ENCODE data around the gene DNAJC4.

DNA sequence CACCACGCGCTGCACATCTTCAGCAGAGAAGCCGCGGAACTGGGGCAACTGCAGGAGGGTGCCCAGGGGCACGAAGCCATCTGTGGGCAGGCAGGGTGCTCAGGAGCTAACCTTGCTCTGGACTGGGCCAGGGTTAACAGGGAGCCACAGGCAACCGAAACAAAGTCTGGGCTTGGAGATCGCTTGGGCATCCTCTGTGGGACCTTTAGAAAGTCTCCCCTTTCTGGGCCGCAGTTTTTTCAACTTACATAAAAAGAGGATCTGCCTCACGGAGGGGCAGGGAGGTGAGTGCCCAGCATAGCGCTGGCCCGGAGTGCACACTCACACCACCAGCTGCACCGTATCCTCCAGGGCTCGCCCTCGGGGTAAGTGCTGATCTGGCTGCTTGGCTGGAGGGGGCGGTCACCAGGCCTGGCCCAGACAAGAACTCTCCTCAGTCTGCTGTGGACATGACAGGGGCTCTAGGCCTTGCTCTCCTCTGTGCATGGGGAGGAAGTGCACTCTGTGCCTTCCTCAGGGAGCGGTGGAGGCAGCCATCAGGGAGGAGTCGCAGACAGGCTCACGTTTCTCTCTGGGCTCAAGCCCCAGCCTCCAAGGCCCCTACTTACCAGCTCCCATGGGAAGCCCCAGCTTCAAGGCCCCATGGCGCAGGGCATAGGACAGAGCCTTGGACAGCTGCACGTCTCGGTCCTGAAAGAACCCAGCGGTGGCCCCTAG is 5.3 kb upstream of the DNAJC4 start:
- TF ChIP-seq CTCF (conservative IDR thresholded peaks at IDR 0.05) (no peak), ZFX (IDR thresholded peaks at IDR 0.05) (no peak)
